OCI-LY1 (cell line): ENCODE measurements around the gene FBLN2.

Experiments used
- H2AFZ ChIP-seq: fragments of 200-600 bp; sonication (generic), shearing (Covaris generic); 2 replicates; pipeline ENCODE4 v1.6.0; 2014; ENCODE audit warnings: antibody characterized with exemption, mild to moderate bottlenecking, low read length
- H3F3A ChIP-seq: fragments of 200-600 bp; sonication (generic), shearing (Covaris generic); 2 replicates; pipeline ENCODE4 v1.6.0; 2014; ENCODE audit warnings: mild to moderate bottlenecking, antibody characterized with exemption, low read length, moderate library complexity; ENCODE audit not compliant: insufficient read depth
- H3K27ac ChIP-seq: fragments of 200-600 bp; sonication (generic); 2 replicates; pipeline ENCODE4 v1.5.1; 2014; ENCODE audit warnings: low read length, mixed run types, mild to moderate bottlenecking, low read depth; ENCODE audit not compliant: poor library complexity, severe bottlenecking
- H3K27me3 ChIP-seq: fragments of 200-600 bp; sonication (generic); 2 replicates; pipeline ENCODE4 v1.6.0; 2014; ENCODE audit warnings: antibody characterized with exemption, mild to moderate bottlenecking, low read length, moderate library complexity; ENCODE audit not compliant: insufficient read depth
- H3K36me3 ChIP-seq: fragments of 200-600 bp; sonication (generic); 2 replicates; pipeline ENCODE4 v1.6.1; 2014; ENCODE audit warnings: mild to moderate bottlenecking, antibody characterized with exemption, low read length, moderate library complexity, mixed read lengths; ENCODE audit not compliant: insufficient read depth
- H3K4me1 ChIP-seq: fragments of 200-600 bp; sonication (generic); 2 replicates; pipeline ENCODE4 v1.5.1; 2014; ENCODE audit warnings: mild to moderate bottlenecking, low read length, moderate library complexity; ENCODE audit not compliant: insufficient read depth, severe bottlenecking
- H3K4me2 ChIP-seq: fragments of 200-600 bp; sonication (generic), shearing (Covaris generic); 2 replicates; pipeline ENCODE4 v1.6.1; 2014; ENCODE audit warnings: low read length
- H3K4me3 ChIP-seq: fragments of 200-600 bp; sonication (generic); 2 replicates; pipeline ENCODE4 v1.5.1; 2014; ENCODE audit warnings: low read length, low read depth, mild to moderate bottlenecking, mixed read lengths; ENCODE audit not compliant: poor library complexity, severe bottlenecking
- H3K79me2 ChIP-seq: fragments of 200-600 bp; shearing (Covaris generic); 2 replicates; pipeline ENCODE4 v1.6.1; 2016; ENCODE audit warnings: mixed run types, low read length, mixed read lengths; ENCODE audit not compliant: insufficient read depth
- H3K9ac ChIP-seq: fragments of 200-600 bp; sonication (generic), shearing (Covaris generic); 2 replicates; pipeline ENCODE4 v1.6.1; 2014; ENCODE audit warnings: mild to moderate bottlenecking, low read length, mixed read lengths
- H3K9me2 ChIP-seq: fragments of 200-600 bp; sonication (generic), shearing (Covaris generic); 2 replicates; pipeline ENCODE4 v1.6.1; 2014; ENCODE audit warnings: low read depth, mild to moderate bottlenecking, low read length, mixed read lengths
- H3K9me3 ChIP-seq: fragments of 200-600 bp; shearing (Covaris generic); 2 replicates; pipeline ENCODE4 v1.6.1; 2014; ENCODE audit warnings: low read length, mixed read lengths
- H4K20me1 ChIP-seq: fragments of 200-600 bp; sonication (generic), shearing (Covaris generic); 2 replicates; pipeline ENCODE4 v1.6.0; 2016; ENCODE audit warnings: mild to moderate bottlenecking, low read length; ENCODE audit not compliant: insufficient read depth
- CTCF ChIP-seq: fragments of 200-600 bp; sonication (generic), shearing (Covaris generic); IDR thresholded peaks from 2 replicates; pipeline ENCODE4 v1.5.1; 2017; ENCODE audit warnings: mild to moderate bottlenecking, antibody characterized with exemption, low read length, moderate library complexity, mixed read lengths
- EZH2 ChIP-seq: fragments of 200-600 bp; sonication (generic), shearing (Covaris generic); IDR thresholded peaks from 2 replicates; pipeline ENCODE4 v1.8.0; 2017; ENCODE audit warnings: borderline replicate concordance, mixed run types, mild to moderate bottlenecking, antibody characterized with exemption, low read length, moderate library complexity, mixed read lengths

FBLN2 gene

GRCh38 chr3:13584901-13585300 is 36.0 kb downstream of the FBLN2 start:
- H3K79me2 ChIP-seq, result no peaks in the 10 kb centered on the region

GRCh38 chr3:13587442-13587841 is 38.5 kb downstream of the FBLN2 start:
- Histone ChIP-seq H3K27ac (no peak overlapping the region), H3K79me2 (no peaks in the 10 kb centered on the region), H3F3A (no peaks in the 10 kb centered on the region), H3K4me1 (no peaks in the 10 kb centered on the region), H3K36me3 (no peaks in the 10 kb centered on the region), H3K9ac (no peak overlapping the region), H3K9me2 (no peaks in the 10 kb centered on the region), H3K4me2 (no peak overlapping the region), H3K4me3 (no peak overlapping the region), H4K20me1 (no peaks in the 10 kb centered on the region), H3K9me3 (no peaks in the 10 kb centered on the region), H3K27me3 (no peaks in the 10 kb centered on the region), H2AFZ (no peak overlapping the region)
- TF ChIP-seq EZH2, result no peak
- no peak for TF ChIP-seq CTCF

More at GRCh38 chr3:13584901-13585300, 36.0 kb downstream of the FBLN2 start:
- no peaks in the 10 kb centered on the region for H3K9me3 ChIP-seq
- H3K27me3 ChIP-seq, result 0 out of 2 replicates have a peak, but pooled peaks cover 4% of the 10 kb centered on the region
- H3F3A ChIP-seq, result no peaks in the 10 kb centered on the region
- H3K4me3 ChIP-seq, result no peak overlapping the region
- H3K36me3 ChIP-seq, result no peaks in the 10 kb centered on the region
- H3K27ac ChIP-seq, result no peak overlapping the region
- H3K4me1 ChIP-seq, result no peaks in the 10 kb centered on the region
- TF ChIP-seq CTCF (no peak), EZH2 (no peak)
- no peak overlapping the region for H3K9ac ChIP-seq
- no peak overlapping the region for H3K4me2 ChIP-seq
- H2AFZ ChIP-seq, result no peak overlapping the region
- H3K9me2 ChIP-seq, result no peaks in the 10 kb centered on the region
- no peaks in the 10 kb centered on the region for H4K20me1 ChIP-seq

GRCh38 chr3:13588221-13588701 is 39.3 kb downstream of the FBLN2 start:
- Histone ChIP-seq H3K27ac (no peak overlapping the region), H3K4me2 (no peak overlapping the region), H2AFZ (no peak overlapping the region)

More at GRCh38 chr3:13588221-13588701, 39.3 kb downstream of the FBLN2 start:
- H3K36me3 ChIP-seq, result no peaks in the 10 kb centered on the region
- H3K27me3 ChIP-seq, result no peaks in the 10 kb centered on the region
- H3K4me3 ChIP-seq, result no peak overlapping the region
- no peaks in the 10 kb centered on the region for H3K9me3 ChIP-seq
- H3K79me2 ChIP-seq, result no peaks in the 10 kb centered on the region
- H3K4me1 ChIP-seq, result no peaks in the 10 kb centered on the region
- H3K9me2 ChIP-seq, result no peaks in the 10 kb centered on the region
- TF ChIP-seq CTCF (no peak), EZH2 (no peak)
- H3F3A ChIP-seq, result no peaks in the 10 kb centered on the region
- no peaks in the 10 kb centered on the region for H4K20me1 ChIP-seq
- no peak overlapping the region for H3K9ac ChIP-seq
